A673 (cell line): ENCODE data around the gene LAMA5. TPM values are rescaled to one million over a fixed set of nuclear protein-coding genes. Genes with fewer than 3 reads are reported as not detected.
A peak's percentile ranks its signal among the peaks of the same experiment; 100 is the strongest.

Experiments used
- BruUV-seq: library from RNA; stranded (reverse); fragments of 400-500 nt; replicated peaks from 2 replicates; lab custom pipeline; 2021; lab: Mats Ljungman, UMichigan
- CTCF ChIA-PET: fragments of 300-600 bp; sonication (Branson Sonifier 250); formaldehyde crosslinking; loops from one replicate; lab custom pipeline; 2022; ENCODE audit warnings: antibody characterized with exemption; lab: Charles Lee
- POLR2A ChIA-PET: fragments of 300-600 bp; sonication (Branson Sonifier 250); formaldehyde crosslinking; loops from one replicate; lab custom pipeline; 2022; ENCODE audit warnings: antibody characterized with exemption; ENCODE audit not compliant: low non-redundant PET; lab: Charles Lee
- DNase-seq: peaks from one replicate; pipeline ENCODE4 v3.0.0-alpha.2; 2015; ENCODE audit warnings: low spot score
- H3K27ac ChIP-seq: fragments of 200-600 bp; sonication (generic); 2 replicates; pipeline ENCODE4 v1.5.1; 2016; ENCODE audit warnings: mixed run types, low read depth, mild to moderate bottlenecking, mixed read lengths, antibody characterized with exemption, low read length; ENCODE audit not compliant: poor library complexity, severe bottlenecking
- H3K27me3 ChIP-seq: fragments of 200-600 bp; sonication (generic); replicated peaks from 2 replicates; pipeline ENCODE4 v1.6.1; 2017; ENCODE audit warnings: mixed run types, low read depth, mild to moderate bottlenecking, mixed read lengths, antibody characterized with exemption, low read length; ENCODE audit not compliant: insufficient read depth, poor library complexity
- H3K36me3 ChIP-seq: fragments of 200-600 bp; sonication (generic); 2 replicates; pipeline ENCODE4 v1.6.1; 2016; ENCODE audit warnings: mixed run types, mild to moderate bottlenecking, mixed read lengths, antibody characterized with exemption, low read length; ENCODE audit not compliant: insufficient read depth, poor library complexity, severe bottlenecking
- H3K4me1 ChIP-seq: fragments of 200-600 bp; sonication (generic); 2 replicates; pipeline ENCODE4 v1.6.1; 2017; ENCODE audit warnings: mixed run types, mild to moderate bottlenecking, mixed read lengths, antibody characterized with exemption, low read length; ENCODE audit not compliant: insufficient read depth, poor library complexity, severe bottlenecking
- H3K4me3 ChIP-seq: fragments of 200-600 bp; sonication (generic); 2 replicates; pipeline ENCODE4 v1.5.1; 2016; ENCODE audit warnings: low read depth, mixed run types, mild to moderate bottlenecking, mixed read lengths, low read length; ENCODE audit not compliant: poor library complexity, severe bottlenecking
- H3K9me3 ChIP-seq: fragments of 200-600 bp; sonication (generic); 2 replicates; pipeline ENCODE4 v1.6.1; 2016; ENCODE audit warnings: mixed run types, low read depth, mild to moderate bottlenecking, mixed read lengths, antibody characterized with exemption, low read length; ENCODE audit not compliant: poor library complexity, severe bottlenecking
- CTCF ChIP-seq: fragments of 300-800, 200-600 bp; sonication (generic); conservative IDR thresholded peaks from 2 replicates; pipeline ENCODE4 v1.5.1; 2017; ENCODE audit warnings: low read depth, mild to moderate bottlenecking, antibody characterized with exemption, low read length, moderate library complexity, mixed read lengths
- EZH2 ChIP-seq: fragments of 200-600 bp; sonication (generic); IDR thresholded peaks from 2 replicates; pipeline ENCODE4 v1.6.1; 2017; ENCODE audit warnings: borderline replicate concordance, low read depth, mild to moderate bottlenecking, mixed read lengths, antibody characterized with exemption, low read length; ENCODE audit not compliant: poor library complexity, severe bottlenecking
- intact Hi-C: fragments of 100-400 bp; cut with micrococcal nuclease; formaldehyde crosslinking; loops from one replicate; pipeline ENCODE4 v1.10.0; 2022; ENCODE audit not compliant: unreplicated experiment
- total RNA-seq: library from RNA; stranded (reverse); gene quantifications from 2 replicates; pipeline ENCODE4 v1.2.3, GENCODE V29; 2021

Gene LAMA5
- total RNA-seq, 1 experiment from 2014 or later: 4.2 TPM

- intact Hi-C loops: no loop called here
- peaks cover 50% of the 10 kb centered on the region for H3K36me3 ChIP-seq
- peak within 1 kb of the TSS; percentile 96 for H3K27ac ChIP-seq
- ChIA-PET POLR2A (interaction anchor here (0.6 kb wide), 3 partner anchors 166 to 1255 kb away, joined by 3 to 11 read pairs (median 3); no protein-coding TSS in a partner anchor), CTCF (interaction anchor here (0.6 to 0.7 kb wide), 4 partner anchors 20 to 1351 kb away, joined by 3 to 9 read pairs (median 6); partner anchors contain the start of gene LAMA5)
- H3K4me3 ChIP-seq: peak within 1 kb of the TSS; percentile 100
- TSS peak; percentile 65 for BruUV-seq
- H3K27me3 ChIP-seq: no peaks in the 10 kb centered on the region
- H3K9me3 ChIP-seq: no peaks in the 10 kb centered on the region
- peaks cover 24% of the 10 kb centered on the region for H3K4me1 ChIP-seq
- peak; percentile 95 for DNase-seq
- no peak for TF ChIP-seq CTCF
Observed at GRCh38 chr20:62386383-62387218, 19.5 kb upstream of the LAMA5 start, which contains the start of gene RPS21. Gene RPS21, plus strand, starts transcription at chr20:62387103. Its CDS starts 236 bp downstream, at chr20:62387339.

GRCh38 chr20:62382306-62383198, 15.4 kb upstream of the LAMA5 start:
- peaks cover 13% of the 10 kb centered on the region for H3K36me3 ChIP-seq
- ChIA-PET POLR2A (no interaction called here), CTCF (interaction anchor here (0.6 to 1.3 kb wide), 9 partner anchors 8 to 1757 kb away, joined by 3 to 19 read pairs (median 4); partner anchors contain the start of gene ADRM1)
- H3K9me3 ChIP-seq: no peaks in the 10 kb centered on the region
- H3K27me3 ChIP-seq: no peaks in the 10 kb centered on the region
- intact Hi-C loops: loop anchor here (1.0 kb wide), 1 partner anchor 80 kb away; the partner anchor contains the start of gene ADRM1
- TF ChIP-seq CTCF: peak; percentile 88
- no peak for TF ChIP-seq EZH2
- H3K27ac ChIP-seq: no peak overlapping the region
- peak; percentile 81 for DNase-seq
- peaks cover 14% of the 10 kb centered on the region for H3K4me1 ChIP-seq
- no TSS peak for BruUV-seq
- no peak overlapping the region for H3K4me3 ChIP-seq

- ChIA-PET CTCF (no interaction called here), POLR2A (no interaction called here)
- H3K4me3 ChIP-seq: no peak overlapping the region
- no peak for DNase-seq
- intact Hi-C loops: loop anchor here (1.0 kb wide), 1 partner anchor 80 kb away; the partner anchor contains the start of gene ADRM1
- H3K27ac ChIP-seq: no peak overlapping the region
- no TSS peak for BruUV-seq
- peaks cover 14% of the 10 kb centered on the region for H3K4me1 ChIP-seq
- H3K27me3 ChIP-seq: no peaks in the 10 kb centered on the region
- H3K9me3 ChIP-seq: no peaks in the 10 kb centered on the region
- H3K36me3 ChIP-seq: peaks cover 11% of the 10 kb centered on the region
- no peak for TF ChIP-seq EZH2
- no peak for TF ChIP-seq CTCF
Observed at GRCh38 chr20:62381842-62382241, 14.7 kb upstream of the LAMA5 start.
